Ishikawa (cell line): ENCODE data around the gene NLK.

ENCODE experiments used
- CEBPB ChIP-seq: IDR thresholded peaks from 2 replicates; pipeline ENCODE4 v1.6.1; 2012
- CREB1 ChIP-seq: IDR thresholded peaks from 2 replicates; pipeline ENCODE4 v1.6.1; 2012; ENCODE audit warnings: low read depth
- EGR1 ChIP-seq: IDR thresholded peaks from 2 replicates; pipeline ENCODE4 v1.6.1; 2012
- EP300 ChIP-seq: IDR thresholded peaks from 2 replicates; pipeline ENCODE4 v1.6.1; 2012; ENCODE audit warnings: borderline replicate concordance
- FOXM1 ChIP-seq: IDR thresholded peaks from 2 replicates; pipeline ENCODE4 v1.6.1; 2012; ENCODE audit warnings: low read depth, borderline replicate concordance
- MAX ChIP-seq: IDR thresholded peaks from 2 replicates; pipeline ENCODE4 v1.6.1; 2012
- NFIC ChIP-seq: IDR thresholded peaks from 2 replicates; pipeline ENCODE4 v1.6.1; 2012
- RAD21 ChIP-seq: IDR thresholded peaks from 2 replicates; pipeline ENCODE4 v1.6.1; 2012; ENCODE audit warnings: low read depth
- TAF1 ChIP-seq: IDR thresholded peaks from 2 replicates; pipeline ENCODE4 v1.6.1; 2012; ENCODE audit warnings: low read depth, mild to moderate bottlenecking
- TCF12 ChIP-seq: IDR thresholded peaks from 2 replicates; pipeline ENCODE4 v1.6.1; 2012; ENCODE audit warnings: low read depth
- TEAD4 ChIP-seq: IDR thresholded peaks from 2 replicates; pipeline ENCODE4 v1.6.1; 2012
- USF1 ChIP-seq: IDR thresholded peaks from 2 replicates; pipeline ENCODE4 v1.6.1; 2012
- YY1 ChIP-seq: IDR thresholded peaks from 2 replicates; pipeline ENCODE4 v1.6.1; 2012; ENCODE audit warnings: low read depth
- ZBTB7A ChIP-seq: IDR thresholded peaks from 2 replicates; pipeline ENCODE4 v1.6.1; 2012; ENCODE audit warnings: low read depth
- TF ChIP-seq, protein P1 (sequence below): IDR thresholded peaks from 2 replicates; pipeline ENCODE4 v1.6.1; 2012; ENCODE audit warnings: low read depth, mild to moderate bottlenecking

The NLK gene

DNA sequence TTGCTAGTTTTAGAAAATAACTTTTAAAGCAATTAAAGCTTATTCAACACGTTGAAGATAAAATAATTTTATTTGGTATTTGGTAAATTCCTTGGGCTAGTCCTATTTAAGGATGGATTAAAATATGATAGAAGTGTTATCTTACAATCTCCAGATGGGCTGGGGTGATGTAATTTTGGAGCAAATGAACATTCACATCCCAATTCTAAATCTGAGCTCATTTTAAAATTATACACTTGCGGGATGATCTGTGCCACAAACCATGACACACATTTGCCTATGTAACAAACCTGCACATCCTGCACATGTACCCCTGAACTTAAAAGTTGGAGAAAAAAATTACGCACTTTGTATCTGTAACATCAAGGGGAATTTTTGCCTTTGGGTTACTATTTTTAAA, 31.5 kb downstream of the NLK start:
- TF ChIP-seq YY1 (no peak), TCF12 (no peak), MAX (no peak), EP300 (no peak), TAF1 (no peak), FOXM1 (no peak), EGR1 (no peak), TEAD4 (no peak), ZBTB7A (no peak), NFIC (no peak), USF1 (no peak), CREB1 (no peak), CEBPB (no peak), RAD21 (no peak)
- TF ChIP-seq, protein P1, sequence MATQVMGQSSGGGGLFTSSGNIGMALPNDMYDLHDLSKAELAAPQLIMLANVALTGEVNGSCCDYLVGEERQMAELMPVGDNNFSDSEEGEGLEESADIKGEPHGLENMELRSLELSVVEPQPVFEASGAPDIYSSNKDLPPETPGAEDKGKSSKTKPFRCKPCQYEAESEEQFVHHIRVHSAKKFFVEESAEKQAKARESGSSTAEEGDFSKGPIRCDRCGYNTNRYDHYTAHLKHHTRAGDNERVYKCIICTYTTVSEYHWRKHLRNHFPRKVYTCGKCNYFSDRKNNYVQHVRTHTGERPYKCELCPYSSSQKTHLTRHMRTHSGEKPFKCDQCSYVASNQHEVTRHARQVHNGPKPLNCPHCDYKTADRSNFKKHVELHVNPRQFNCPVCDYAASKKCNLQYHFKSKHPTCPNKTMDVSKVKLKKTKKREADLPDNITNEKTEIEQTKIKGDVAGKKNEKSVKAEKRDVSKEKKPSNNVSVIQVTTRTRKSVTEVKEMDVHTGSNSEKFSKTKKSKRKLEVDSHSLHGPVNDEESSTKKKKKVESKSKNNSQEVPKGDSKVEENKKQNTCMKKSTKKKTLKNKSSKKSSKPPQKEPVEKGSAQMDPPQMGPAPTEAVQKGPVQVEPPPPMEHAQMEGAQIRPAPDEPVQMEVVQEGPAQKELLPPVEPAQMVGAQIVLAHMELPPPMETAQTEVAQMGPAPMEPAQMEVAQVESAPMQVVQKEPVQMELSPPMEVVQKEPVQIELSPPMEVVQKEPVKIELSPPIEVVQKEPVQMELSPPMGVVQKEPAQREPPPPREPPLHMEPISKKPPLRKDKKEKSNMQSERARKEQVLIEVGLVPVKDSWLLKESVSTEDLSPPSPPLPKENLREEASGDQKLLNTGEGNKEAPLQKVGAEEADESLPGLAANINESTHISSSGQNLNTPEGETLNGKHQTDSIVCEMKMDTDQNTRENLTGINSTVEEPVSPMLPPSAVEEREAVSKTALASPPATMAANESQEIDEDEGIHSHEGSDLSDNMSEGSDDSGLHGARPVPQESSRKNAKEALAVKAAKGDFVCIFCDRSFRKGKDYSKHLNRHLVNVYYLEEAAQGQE = no peak

GRCh38 chr17:28076144-28076543, 33.7 kb downstream of the NLK start:
- TF ChIP-seq CEBPB (no peak), YY1 (no peak), EP300 (no peak), CREB1 (no peak), USF1 (no peak), FOXM1 (no peak), NFIC (no peak), RAD21 (no peak), TCF12 (no peak), ZBTB7A (no peak), MAX (no peak), TAF1 (no peak), EGR1 (no peak), TEAD4 (no peak)
- TF ChIP-seq, protein P1 = no peak

DNA sequence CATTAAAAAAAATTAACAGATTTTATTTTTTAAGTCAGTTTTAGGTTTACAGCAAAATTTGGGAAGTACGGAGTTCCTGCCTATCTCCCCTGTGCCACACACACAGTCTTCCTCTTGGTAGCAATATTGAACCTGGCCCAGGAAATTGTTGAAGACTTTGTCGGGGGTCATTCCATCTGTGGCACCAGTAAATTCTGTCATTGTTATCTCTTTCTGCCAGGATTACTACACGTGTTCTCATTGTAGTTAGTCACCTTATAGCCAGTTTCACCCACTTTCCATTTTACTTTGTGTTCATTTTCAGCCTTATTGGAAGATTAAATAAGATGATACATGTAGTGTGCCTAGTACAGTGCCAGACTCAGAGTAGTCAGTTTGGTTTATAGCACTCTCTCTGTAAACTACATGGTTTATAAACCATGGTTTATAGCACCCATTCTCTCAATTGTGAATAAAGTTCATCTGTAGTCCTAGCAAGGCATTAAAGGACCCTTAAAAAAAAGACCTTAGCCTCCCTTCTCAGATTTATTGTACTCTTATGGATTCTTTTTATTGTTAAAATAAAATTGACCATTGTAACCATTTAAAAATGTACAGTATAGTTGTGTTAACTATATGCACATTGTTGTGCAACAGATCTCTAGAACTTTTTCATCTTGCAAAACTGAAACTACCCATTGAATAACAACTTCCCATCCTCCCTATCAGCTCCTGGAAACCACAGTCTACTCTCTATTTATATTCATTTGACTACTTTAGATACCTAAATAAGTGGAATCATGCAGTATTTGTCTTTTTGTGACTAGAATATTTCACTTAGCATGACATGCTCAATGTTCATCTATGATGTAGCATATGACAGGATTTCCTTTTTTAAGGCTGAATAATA, 36.1 kb downstream of the NLK start:
- TF ChIP-seq YY1 = no peak
- no peak for TF ChIP-seq TCF12
- TF ChIP-seq EP300 = no peak
- no peak for TF ChIP-seq TAF1
- TF ChIP-seq USF1 = no peak
- no peak for TF ChIP-seq CREB1
- no peak for TF ChIP-seq CEBPB
- no peak for TF ChIP-seq EGR1
- no peak for TF ChIP-seq TEAD4
- TF ChIP-seq RAD21 = no peak
- TF ChIP-seq, protein P1 = no peak
- TF ChIP-seq ZBTB7A = no peak
- no peak for TF ChIP-seq FOXM1
- TF ChIP-seq MAX = no peak
- no peak for TF ChIP-seq NFIC
